ENCODE data around the gene MICU1.
"Not testable (repeated sequence)": the region's sequence is repeated elsewhere in the genome, so short reads cannot be mapped to it uniquely, and the experiment has no call there.

MICU1 gene

DNA sequence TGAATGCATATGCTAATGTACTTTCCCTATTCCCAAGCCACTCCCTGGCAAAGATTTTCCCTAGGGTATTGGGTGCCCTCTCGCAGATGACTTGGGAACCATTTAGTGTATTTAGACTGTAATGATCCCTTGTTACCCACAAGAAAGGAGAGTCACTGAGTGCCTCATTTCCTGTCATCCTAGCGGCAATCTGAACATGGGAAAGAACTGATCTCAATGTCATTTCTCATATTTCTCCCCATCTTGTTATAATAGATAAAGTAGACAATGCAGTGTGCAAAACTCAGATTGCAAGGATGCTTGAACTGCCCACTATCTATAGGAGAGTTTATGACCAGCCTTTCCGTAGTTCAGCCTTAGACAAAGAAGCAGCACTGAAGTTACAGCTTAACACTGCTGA is 123.3 kb downstream of the MICU1 start:
- no peak for DNase-seq

- no peak for DNase-seq
These were observed 126.2 kb downstream of the MICU1 start for GRCh38 chr10:72499701-72500100.

GRCh38 chr10:72490951-72491350 is 134.9 kb downstream of the MICU1 start:
- DNase-seq = no peak

DNA sequence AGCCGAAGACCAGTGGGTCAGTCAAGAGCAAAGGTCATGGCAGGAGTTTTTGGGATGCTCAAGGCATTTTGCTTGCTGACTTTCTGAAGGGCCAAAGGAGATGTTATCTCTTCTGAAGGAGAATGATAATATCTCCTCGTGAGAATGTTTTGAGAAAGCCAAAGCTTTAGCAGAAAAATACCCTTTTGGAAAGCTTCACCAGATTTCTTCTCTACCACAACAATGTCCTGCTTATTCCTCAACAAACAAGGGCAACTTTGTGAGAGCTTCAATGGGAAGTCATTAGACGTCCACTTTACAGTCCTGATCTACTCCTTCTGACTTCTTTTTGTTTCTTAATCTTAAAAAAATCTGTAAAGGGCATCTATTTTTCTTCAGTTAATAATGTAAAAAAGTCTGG is 138.4 kb downstream of the MICU1 start:
- DNase-seq = no peak

GRCh38 chr10:72487116-72487515 is 138.8 kb downstream of the MICU1 start:
- no peak for DNase-seq

DNA sequence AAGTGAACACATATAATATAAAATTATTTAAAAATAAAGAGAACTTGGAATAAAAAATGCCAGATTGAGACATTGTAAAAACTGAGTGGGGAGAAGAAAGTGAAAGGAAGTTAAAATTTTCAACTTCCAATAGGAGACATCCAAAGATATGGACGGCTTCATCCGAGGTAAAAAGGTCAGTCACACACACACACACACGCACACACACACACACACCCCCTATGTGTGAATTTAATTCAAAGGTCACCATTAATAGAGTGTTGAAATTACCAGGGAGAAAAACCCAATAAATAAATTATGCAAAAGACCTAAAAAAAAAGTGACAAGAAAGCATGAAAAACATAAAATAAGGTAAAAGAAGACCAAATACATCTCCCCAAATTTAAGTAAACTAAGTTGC is 140.2 kb downstream of the MICU1 start:
- DNase-seq = no peak

DNA sequence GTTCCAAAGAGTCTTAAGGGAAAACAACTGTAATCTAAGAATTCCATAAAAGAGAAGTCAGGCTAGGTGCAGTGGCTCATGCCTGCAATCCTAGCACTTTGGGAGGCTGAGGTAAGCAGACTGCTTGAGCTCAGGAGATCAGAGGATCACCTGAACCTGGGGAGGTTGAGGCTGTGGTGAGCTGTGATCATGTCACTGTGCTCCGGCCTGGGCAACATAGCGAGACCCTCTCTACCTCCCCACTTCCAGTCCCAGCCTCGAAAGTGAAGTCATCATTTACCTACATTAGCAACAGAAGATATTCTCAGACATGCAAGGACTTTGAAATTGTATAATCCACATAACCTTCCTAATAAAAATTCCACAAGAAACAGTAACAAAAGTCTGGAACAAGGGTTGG is 141.4 kb downstream of the MICU1 start:
- DNase-seq = no peak

DNA sequence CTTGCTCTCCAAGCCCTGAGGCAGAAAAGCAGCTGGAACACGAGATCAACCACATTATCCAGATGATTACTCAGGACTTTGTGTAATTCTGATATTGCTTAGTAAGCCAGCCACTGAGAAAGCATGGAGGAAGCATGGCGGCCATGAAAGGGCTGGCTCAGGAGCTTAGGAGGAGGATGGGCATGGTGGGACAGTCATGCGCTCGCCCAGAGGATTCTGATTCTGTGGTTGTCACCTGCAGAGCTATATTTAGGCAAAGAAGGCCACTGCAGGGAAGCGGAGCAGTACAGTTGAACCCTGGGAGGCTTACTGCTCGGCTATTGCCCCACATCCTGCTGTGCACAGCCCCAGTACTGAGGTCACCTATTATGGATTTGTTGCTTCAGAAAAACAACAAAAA is 142.4 kb downstream of the MICU1 start:
- no peak for DNase-seq

- no peak for DNase-seq
These were observed 145.0 kb downstream of the MICU1 start for GRCh38 chr10:72480861-72481260.

DNA sequence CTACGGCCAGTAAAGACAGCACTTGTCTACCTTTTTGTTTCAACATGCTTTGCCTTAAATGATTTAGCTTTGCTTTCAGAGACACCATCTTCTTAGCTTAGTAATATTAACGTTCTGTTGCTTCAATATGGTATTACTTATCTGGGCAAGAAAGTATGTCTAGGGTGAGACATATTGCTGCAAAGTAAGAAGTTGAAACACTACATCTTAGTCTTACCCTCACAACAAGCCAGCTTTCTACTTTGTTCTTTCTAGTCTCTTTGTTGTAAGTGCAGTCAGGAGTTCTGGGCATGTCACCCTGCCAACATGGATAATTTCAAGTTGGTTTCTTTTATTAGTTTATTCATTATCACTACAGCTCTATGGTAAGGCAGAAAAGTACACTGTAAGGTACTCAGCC is 148.4 kb downstream of the MICU1 start:
- no peak for DNase-seq

DNA sequence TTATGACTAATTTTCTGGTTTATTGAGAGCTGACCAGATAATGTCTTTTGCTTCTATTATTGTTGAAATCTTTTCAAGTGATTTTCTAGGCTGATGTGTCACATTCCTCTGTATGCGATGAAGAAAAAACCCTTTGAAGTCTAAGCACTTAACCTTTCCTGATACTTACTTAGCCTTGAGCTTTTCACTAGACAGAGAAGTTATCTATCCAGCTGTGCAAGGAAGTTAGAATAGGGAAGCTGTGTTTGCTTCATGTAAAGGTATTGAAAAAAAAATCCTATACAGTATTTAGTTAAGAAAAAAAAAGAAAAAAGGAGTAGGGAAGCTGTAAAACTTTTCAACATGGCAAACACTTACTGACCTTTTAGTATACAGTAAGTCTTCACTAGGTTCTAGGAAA is 153.6 kb downstream of the MICU1 start:
- DNase-seq = no peak

GRCh38 chr10:72470666-72471065 is 155.2 kb downstream of the MICU1 start:
- DNase-seq = no peak

DNA sequence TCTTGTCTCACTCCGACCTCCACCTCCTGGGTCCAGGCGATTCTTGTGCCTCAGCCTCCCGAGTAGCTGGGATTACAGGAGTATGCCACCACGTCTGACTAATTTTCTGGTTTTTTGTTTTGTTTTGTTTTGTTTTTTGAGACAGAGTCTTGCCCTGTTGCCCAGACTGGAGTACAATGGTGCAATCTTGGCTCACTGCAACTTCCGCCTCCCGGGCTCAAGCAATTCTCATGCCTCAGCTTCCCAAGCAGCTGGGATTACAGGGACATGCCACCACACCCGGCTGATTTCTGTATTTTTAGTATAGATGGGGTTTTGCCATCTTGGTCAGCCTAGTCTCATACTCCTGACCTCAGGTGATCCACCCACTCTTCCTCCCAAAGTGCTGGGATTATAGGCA is 158.8 kb downstream of the MICU1 start:
- DNase-seq = not testable (repeated sequence)

- no peak for DNase-seq
These were observed 159.9 kb downstream of the MICU1 start for GRCh38 chr10:72466018-72466417.

- no peak for DNase-seq
These were observed 161.4 kb downstream of the MICU1 start for GRCh38 chr10:72464438-72464837.

DNA sequence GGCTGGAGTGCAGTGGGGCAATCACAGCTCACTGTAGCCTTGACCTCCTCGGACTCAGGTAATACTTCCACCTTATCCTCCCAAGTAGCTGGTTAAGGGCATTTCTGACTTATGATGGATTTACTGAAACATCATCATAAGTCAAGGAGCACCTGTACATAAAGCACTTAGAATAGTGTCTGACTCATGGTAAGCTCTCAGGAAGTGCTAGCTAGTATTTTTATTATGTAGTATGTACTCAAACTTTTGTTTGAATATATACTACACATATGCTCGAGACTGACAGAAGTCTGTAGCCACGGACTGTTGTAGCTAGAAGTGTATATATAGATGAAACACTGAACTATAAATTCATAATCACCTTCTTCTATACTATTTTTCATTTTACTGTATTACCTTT is 163.6 kb downstream of the MICU1 start:
- no peak for DNase-seq

GRCh38 chr10:72461085-72461484 is 164.8 kb downstream of the MICU1 start:
- no peak for DNase-seq

GRCh38 chr10:72460284-72460876 is 165.5 kb downstream of the MICU1 start:
- no peak for DNase-seq

DNA sequence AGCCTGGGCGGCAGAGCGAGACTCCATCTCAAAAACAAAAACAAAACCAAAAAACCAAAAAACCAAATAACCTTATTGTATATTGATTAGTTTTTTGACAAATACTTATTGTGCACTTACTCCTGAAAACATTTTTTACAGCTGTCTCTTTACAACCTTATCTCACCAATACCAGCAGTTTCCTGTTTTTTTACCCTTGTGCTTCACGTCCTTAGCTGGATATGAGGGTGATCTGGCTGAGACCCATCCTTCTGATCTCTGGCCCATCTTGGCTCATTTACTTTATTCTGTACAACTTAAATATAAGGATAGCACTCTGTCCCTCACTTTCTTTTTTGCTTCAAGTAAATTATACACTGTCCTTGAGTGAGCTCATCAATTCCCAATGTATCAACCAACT is 166.6 kb downstream of the MICU1 start:
- no peak for DNase-seq

DNA sequence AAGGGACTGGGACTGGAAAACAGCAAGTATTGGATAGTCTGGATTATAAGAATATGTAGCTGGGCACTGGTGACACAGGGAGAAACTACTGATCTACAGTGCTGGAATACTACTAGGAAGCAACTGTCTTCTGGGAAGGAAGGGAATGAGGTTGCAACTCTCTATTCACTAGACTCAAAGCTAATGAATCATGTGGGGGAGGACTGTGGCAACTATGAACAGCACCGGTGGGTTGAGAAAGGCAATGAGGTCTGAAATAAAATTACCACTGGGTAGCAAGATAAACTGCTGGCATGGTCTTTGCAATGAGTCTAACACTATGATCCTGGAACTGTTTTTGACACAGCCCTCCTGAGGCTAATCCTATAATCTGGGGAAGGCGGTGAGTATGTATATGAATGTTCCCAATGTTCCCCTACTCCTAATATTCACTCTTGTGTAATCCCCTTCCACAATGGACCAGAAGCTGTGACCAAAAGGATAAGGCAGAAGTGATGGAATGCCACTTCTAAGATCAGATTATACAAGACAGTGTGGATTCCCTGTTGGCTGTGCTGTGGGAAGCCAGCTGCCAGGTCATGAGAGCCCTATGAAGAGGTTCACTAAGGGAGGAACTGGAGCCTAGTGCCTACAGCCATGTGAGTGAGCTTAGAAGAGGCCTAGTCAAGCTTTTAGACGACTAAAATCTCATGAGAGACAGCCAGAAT is 169.8 kb downstream of the MICU1 start:
- no peak for DNase-seq

GRCh38 chr10:72449941-72450441 is 175.9 kb downstream of the MICU1 start:
- no peak for DNase-seq

DNA sequence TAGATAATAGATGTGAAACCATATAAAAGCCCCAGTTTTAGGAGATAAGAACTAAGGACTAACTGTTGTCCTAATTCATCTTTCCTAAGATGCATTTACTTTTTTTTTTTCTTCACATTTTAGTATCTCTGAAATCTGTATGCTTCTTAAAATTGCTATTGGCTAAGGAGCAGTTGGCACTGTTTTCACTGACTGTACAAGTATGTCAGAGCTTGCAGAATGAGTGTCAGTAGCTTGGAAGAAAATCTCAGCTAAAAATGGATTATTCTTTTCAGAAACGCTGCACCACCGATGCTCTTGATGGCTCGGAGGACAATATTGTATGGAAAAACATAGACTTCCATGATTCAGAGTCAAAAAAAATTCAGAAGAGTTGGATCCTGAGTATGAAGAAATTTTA is 180.0 kb downstream of the MICU1 start:
- no peak for DNase-seq

- not testable (repeated sequence) for DNase-seq
These were observed 182.9 kb downstream of the MICU1 start for GRCh38 chr10:72442969-72443368.

GRCh38 chr10:72435570-72435969 is 190.3 kb downstream of the MICU1 start:
- DNase-seq = no peak

DNA sequence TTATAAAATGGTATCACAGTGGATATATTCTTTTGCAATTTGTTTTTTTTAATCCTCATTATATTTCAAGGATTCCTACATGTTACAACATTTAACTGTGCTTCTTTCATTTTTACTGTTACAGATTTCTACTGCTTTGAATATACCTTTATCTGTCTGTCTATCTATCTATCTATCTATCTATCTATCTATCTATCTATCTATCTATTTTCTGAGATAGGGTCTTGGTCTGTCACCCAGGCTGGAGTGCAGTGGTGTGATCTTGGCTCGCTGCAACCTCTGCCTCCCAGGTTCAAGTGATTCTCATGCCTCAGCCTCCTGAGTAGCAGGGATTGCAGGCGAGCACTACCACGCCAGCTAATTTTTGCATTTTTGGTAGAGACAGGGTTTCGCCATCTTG is 194.9 kb downstream of the MICU1 start:
- DNase-seq = not testable (repeated sequence)
